A673 (cell line): ENCODE data around the gene RERE. TPM values are rescaled to one million over a fixed set of nuclear protein-coding genes. Genes with fewer than 3 reads are reported as not detected.
A peak's percentile ranks its signal among the peaks of the same experiment; 100 is the strongest.

Experiments
- BruUV-seq: library from RNA; stranded (reverse); fragments of 400-500 nt; replicated peaks from 2 replicates; lab custom pipeline; 2021; lab: Mats Ljungman, UMichigan
- CTCF ChIA-PET: fragments of 300-600 bp; sonication (Branson Sonifier 250); formaldehyde crosslinking; loops from one replicate; lab custom pipeline; 2022; ENCODE audit warnings: antibody characterized with exemption; lab: Charles Lee
- POLR2A ChIA-PET: fragments of 300-600 bp; sonication (Branson Sonifier 250); formaldehyde crosslinking; loops from one replicate; lab custom pipeline; 2022; ENCODE audit warnings: antibody characterized with exemption; ENCODE audit not compliant: low non-redundant PET; lab: Charles Lee
- DNase-seq: peaks from one replicate; pipeline ENCODE4 v3.0.0-alpha.2; 2015; ENCODE audit warnings: low spot score
- H3K27ac ChIP-seq: fragments of 200-600 bp; sonication (generic); 2 replicates; pipeline ENCODE4 v1.5.1; 2016; ENCODE audit warnings: mixed run types, low read depth, mild to moderate bottlenecking, mixed read lengths, antibody characterized with exemption, low read length; ENCODE audit not compliant: poor library complexity, severe bottlenecking
- H3K27me3 ChIP-seq: fragments of 200-600 bp; sonication (generic); replicated peaks from 2 replicates; pipeline ENCODE4 v1.6.1; 2017; ENCODE audit warnings: mixed run types, low read depth, mild to moderate bottlenecking, mixed read lengths, antibody characterized with exemption, low read length; ENCODE audit not compliant: insufficient read depth, poor library complexity
- H3K36me3 ChIP-seq: fragments of 200-600 bp; sonication (generic); 2 replicates; pipeline ENCODE4 v1.6.1; 2016; ENCODE audit warnings: mixed run types, mild to moderate bottlenecking, mixed read lengths, antibody characterized with exemption, low read length; ENCODE audit not compliant: insufficient read depth, poor library complexity, severe bottlenecking
- H3K4me1 ChIP-seq: fragments of 200-600 bp; sonication (generic); 2 replicates; pipeline ENCODE4 v1.6.1; 2017; ENCODE audit warnings: mixed run types, mild to moderate bottlenecking, mixed read lengths, antibody characterized with exemption, low read length; ENCODE audit not compliant: insufficient read depth, poor library complexity, severe bottlenecking
- H3K4me3 ChIP-seq: fragments of 200-600 bp; sonication (generic); 2 replicates; pipeline ENCODE4 v1.5.1; 2016; ENCODE audit warnings: low read depth, mixed run types, mild to moderate bottlenecking, mixed read lengths, low read length; ENCODE audit not compliant: poor library complexity, severe bottlenecking
- H3K9me3 ChIP-seq: fragments of 200-600 bp; sonication (generic); 2 replicates; pipeline ENCODE4 v1.6.1; 2016; ENCODE audit warnings: mixed run types, low read depth, mild to moderate bottlenecking, mixed read lengths, antibody characterized with exemption, low read length; ENCODE audit not compliant: poor library complexity, severe bottlenecking
- CTCF ChIP-seq: fragments of 300-800, 200-600 bp; sonication (generic); conservative IDR thresholded peaks from 2 replicates; pipeline ENCODE4 v1.5.1; 2017; ENCODE audit warnings: low read depth, mild to moderate bottlenecking, antibody characterized with exemption, low read length, moderate library complexity, mixed read lengths
- EZH2 ChIP-seq: fragments of 200-600 bp; sonication (generic); IDR thresholded peaks from 2 replicates; pipeline ENCODE4 v1.6.1; 2017; ENCODE audit warnings: borderline replicate concordance, low read depth, mild to moderate bottlenecking, mixed read lengths, antibody characterized with exemption, low read length; ENCODE audit not compliant: poor library complexity, severe bottlenecking
- intact Hi-C: fragments of 100-400 bp; cut with micrococcal nuclease; formaldehyde crosslinking; loops from one replicate; pipeline ENCODE4 v1.10.0; 2022; ENCODE audit not compliant: unreplicated experiment
- total RNA-seq: library from RNA; stranded (reverse); gene quantifications from 2 replicates; pipeline ENCODE4 v1.2.3, GENCODE V29; 2021

Gene RERE
- total RNA-seq, 1 experiment from 2014 or later: 188 TPM

DNA sequence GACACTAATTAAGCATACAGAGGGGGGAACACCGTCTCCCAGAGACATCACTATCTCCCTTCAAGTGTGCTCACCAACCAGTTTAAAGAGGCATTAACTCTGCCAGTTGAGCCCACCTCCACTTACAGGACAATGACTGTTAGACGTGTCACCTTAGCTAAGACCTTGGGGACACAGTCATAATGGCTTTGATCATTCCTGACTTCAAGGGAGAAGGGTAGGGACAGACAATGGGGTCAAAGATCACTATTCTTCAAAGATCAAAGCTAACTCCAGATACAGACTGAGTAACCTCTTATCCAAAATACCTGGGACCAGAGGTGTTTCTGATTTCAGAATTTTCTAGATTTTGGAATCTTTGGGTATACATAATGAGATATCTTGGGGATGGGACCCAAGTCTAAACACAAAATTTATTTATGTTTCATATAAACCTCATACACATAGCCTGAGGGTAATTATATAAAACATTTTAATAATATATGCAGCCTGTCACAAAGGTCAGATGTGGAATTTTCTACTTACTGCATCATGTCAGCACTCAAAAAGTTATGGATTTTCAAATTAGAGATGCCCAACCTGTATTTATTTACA is 253.4 kb downstream of the RERE start:
- intact Hi-C loops: loop anchor here (5.0 kb wide), 1 partner anchor 33 kb away; no protein-coding TSS in a partner anchor
- CTCF ChIA-PET: no interaction called here
- H3K36me3 ChIP-seq: no peaks in the 10 kb centered on the region

GRCh38 chr1:8562881-8563865 is 254.3 kb downstream of the RERE start:
- TF ChIP-seq CTCF (no peak), EZH2 (no peak)
- Histone ChIP-seq H3K36me3 (no peaks in the 10 kb centered on the region), H3K27ac (peak overlapping the region; percentile 75), H3K4me3 (no peak overlapping the region), H3K4me1 (peaks cover 67% of the 10 kb centered on the region), H3K27me3 (no peaks in the 10 kb centered on the region), H3K9me3 (no peaks in the 10 kb centered on the region)
- TSS peak; percentile 15 for BruUV-seq
- CTCF ChIA-PET: interaction anchor here (0.5 kb wide), 1 partner anchor 109 kb away, joined by 3 read pairs; no protein-coding TSS in a partner anchor
- POLR2A ChIA-PET: no interaction called here
- intact Hi-C loops: loop anchor here (5.0 kb wide), 1 partner anchor 34 kb away; no protein-coding TSS in a partner anchor
- DNase-seq: no peak

More for the DNA sequence above, 253.4 kb downstream of the RERE start:
- Histone ChIP-seq H3K27ac (peak overlapping the region; percentile 75), H3K27me3 (no peaks in the 10 kb centered on the region), H3K4me3 (no peak overlapping the region), H3K4me1 (peaks cover 72% of the 10 kb centered on the region), H3K9me3 (no peaks in the 10 kb centered on the region)
- BruUV-seq: no TSS peak
- no peak for DNase-seq
- POLR2A ChIA-PET: no interaction called here
- TF ChIP-seq EZH2: no peak
- no peak for TF ChIP-seq CTCF

- ChIA-PET POLR2A (interaction anchor here (0.6 kb wide), 1 partner anchor 13 kb away, joined by 4 read pairs; no protein-coding TSS in a partner anchor), CTCF (interaction anchor here (0.6 to 2.3 kb wide), 3 partner anchors 164 to 312 kb away, joined by 3 to 14 read pairs (median 13); no protein-coding TSS in a partner anchor)
- no peak for DNase-seq
- Histone ChIP-seq H3K4me1 (peaks cover 66% of the 10 kb centered on the region), H3K36me3 (no peaks in the 10 kb centered on the region), H3K27me3 (no peaks in the 10 kb centered on the region), H3K9me3 (no peaks in the 10 kb centered on the region), H3K4me3 (no peak overlapping the region), H3K27ac (peak overlapping the region; percentile 75)
- TF ChIP-seq EZH2: no peak
- no peak for TF ChIP-seq CTCF
- BruUV-seq: no TSS peak
- intact Hi-C loops: loop anchor here (5.0 kb wide), 1 partner anchor 35 kb away; no protein-coding TSS in a partner anchor
Measured at GRCh38 chr1:8562222-8562621, 255.2 kb downstream of the RERE start.
